Left renal pelvis (tissue), 4 donors: ENCODE results near the gene FRYL. TPM values are rescaled to one million over a fixed set of nuclear protein-coding genes. Genes with fewer than 3 reads are reported as not detected.
"Not testable (repeated sequence)": the region's sequence is repeated elsewhere in the genome, so short reads cannot be mapped to it uniquely, and the experiment has no call there.

Source experiments
- DNase-seq, 4 donors: peaks; one replicate each; pipeline ENCODE4 v3.0.0-alpha.2; 2013; ENCODE audit warnings: low read depth in 4 of 4, low spot score in 3 of 4
- polyA plus RNA-seq, 4 donors: library from polyadenylated mRNA; unstranded; fragments of 120-200 nt; gene quantifications; one replicate each; pipeline ENCODE4 v1.2.1, GENCODE V29; 2013; ENCODE audit not compliant: insufficient read length in 4 of 4

Gene FRYL
- polyA plus RNA-seq, 4 donors: 47.9 to 60.7 (median 49.9) TPM

DNA sequence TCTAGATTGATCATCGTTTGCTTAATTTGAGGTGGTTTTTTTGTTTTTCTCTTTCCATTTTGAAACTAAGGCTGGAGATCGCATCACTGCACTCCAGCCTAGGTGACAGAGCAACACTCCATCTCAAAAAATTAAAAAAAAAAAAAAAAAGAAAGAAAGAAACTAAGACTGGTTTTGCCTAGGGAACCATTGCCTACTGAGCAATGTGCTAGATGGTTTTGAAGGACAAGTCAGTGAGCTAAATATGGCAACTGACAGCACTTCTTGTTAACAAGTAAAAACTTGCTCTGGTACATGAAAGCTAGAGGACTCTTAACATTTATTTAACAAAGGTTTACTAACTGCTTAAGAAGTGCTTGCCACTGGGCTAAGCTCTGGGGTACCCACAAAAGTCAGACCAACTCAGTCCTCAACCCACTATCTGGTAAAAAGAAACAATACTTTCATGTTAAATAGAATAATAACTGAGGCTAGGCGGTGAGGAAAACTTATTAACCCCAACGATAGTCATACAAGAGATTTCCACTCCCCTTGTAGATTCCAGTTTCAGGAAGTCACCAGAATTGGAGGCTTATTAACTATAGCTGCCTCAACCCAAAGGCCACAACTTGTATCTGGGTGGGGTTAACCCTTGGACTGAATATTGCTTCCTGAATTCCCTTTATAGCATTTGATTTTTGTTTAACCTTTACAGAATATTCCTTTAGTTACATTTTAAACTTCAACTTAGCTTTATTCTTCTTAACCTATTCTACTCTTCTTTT is 111.6 kb downstream of the FRYL start:
- no peak for DNase-seq

DNA sequence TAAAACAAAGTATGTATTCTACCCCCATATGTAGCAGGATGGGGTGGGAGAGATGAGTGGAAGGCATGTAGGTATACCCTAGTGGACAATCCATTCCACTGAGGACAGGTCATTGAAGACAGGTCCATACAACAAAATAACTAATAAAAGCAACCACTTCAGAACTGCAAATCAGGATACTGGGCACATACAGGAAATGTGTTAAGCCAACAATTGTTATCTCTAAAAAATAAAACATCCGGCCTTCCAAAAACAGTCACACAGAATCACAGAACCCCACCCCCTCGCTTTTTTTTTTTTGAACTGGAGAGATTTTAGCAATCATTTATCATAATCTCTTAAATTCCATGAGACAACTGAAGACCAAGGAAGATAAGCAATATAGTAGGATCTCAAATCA is 112.9 kb downstream of the FRYL start:
- no peak for DNase-seq

GRCh38 chr4:48665555-48666186 is 114.4 kb downstream of the FRYL start:
- DNase-seq: no peak

GRCh38 chr4:48664938-48665337 is 115.1 kb downstream of the FRYL start:
- no peak for DNase-seq

GRCh38 chr4:48661391-48661790 is 118.7 kb downstream of the FRYL start:
- no peak for DNase-seq

DNA sequence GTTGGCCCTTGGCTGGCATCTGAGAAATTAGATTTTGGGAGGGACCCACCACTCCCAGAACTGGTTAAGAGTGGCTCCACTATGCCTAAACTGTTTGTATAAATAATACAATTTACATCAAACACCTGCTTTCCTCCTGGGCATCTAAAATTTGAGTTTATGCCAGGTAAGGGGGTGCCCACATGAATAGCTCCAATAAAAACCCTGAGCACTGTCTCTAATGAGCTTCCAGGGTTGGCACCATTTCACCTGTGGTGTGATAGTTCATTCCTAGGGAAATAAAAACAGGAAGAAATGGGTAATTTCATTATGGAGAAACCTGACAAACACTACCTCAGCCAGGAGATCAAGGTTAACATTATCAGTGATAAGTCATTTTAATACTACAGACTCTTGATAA is 119.7 kb downstream of the FRYL start:
- no peak for DNase-seq

DNA sequence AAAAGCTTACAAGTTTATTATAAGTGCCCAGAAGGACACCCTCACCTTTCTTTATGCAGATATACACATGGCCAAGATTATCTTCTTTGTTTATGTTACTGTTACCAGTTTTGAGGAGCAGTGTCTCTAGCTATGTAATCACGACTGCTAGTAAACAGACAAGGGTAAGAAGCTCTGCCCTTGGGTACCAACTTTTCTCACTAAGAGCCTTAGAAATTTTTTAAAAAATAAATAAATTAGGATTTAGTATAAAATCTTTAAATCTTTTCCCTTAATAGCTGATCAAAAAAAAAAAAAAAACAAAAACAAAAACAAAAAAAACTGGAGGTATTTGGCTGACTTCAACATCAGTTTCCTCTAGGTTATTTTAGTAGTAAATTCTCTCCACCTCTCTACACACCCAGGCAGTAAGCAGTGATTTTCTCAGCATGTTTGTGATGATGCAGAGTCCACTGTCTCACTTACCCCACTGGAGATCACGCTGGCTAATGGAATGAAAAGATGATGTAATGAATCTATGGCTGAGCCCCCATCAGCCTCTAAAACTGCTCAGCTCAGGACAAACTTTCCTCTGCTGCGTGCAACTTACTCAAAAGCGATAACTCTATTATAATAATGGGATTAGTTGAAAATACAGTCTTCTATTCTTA is 125.9 kb downstream of the FRYL start:
- no peak for DNase-seq

DNA sequence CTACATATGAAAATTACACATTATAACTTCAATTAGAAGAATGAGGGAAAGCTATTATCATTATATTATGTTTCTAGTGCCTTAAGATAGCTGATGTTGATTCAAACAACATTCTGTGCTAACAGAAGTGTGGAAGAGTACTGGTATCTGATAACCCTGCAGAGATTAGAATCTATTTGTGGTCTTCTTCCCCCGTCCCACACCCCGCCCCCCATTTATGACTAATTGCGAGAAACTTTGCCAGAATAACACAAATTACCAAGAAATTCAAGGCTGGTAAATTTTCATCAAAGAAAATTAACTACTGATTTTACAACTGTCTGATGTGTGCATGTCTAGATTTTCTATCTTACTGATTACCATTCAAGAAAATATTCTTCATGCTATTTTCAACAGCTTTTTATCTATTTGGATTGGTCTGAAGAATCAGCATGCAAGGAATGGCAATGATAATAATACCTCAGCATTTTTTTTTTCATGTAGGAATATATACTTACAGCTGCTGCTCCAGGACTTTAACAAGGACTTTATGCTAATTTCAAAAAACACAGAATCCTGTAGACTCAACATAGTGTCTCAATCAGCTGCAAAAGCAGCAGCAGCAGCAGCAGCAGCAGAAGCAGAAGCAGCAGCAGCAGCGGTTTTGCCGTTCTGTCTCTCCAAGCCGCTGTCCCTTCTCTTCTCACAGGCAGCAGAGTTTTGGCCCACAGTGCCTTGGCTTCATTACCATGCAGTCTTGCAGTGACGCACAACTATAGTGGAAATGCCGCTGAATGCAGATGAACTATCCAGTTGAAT is 126.7 kb downstream of the FRYL start:
- DNase-seq: no peak

- DNase-seq: no peak
Observed at GRCh38 chr4:48651914-48652313, 128.2 kb downstream of the FRYL start.

GRCh38 chr4:48649505-48649904 is 130.6 kb downstream of the FRYL start:
- DNase-seq: no peak

- DNase-seq: no peak
Observed at GRCh38 chr4:48645225-48645794, 134.8 kb downstream of the FRYL start.

GRCh38 chr4:48642421-48643374 is 137.4 kb downstream of the FRYL start:
- no peak for DNase-seq

DNA sequence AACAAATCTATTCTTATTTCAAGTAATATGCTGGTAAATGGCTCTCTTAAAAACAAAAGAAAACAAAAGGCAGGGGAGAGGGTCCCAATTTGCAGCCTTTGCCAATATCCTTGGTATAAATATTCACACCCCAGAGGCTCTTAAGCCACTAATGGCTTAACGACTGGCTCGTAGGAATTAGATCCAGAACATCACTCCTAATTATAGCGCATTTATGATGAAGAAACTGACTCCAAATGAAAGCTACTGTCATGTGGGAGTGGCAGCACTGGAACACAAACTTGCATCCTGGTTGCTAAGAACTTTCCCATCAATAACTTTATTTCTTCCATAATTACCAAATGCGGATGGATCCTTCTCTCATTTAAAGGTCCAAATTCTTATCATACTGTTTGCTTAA is 138.7 kb downstream of the FRYL start:
- no peak for DNase-seq

DNA sequence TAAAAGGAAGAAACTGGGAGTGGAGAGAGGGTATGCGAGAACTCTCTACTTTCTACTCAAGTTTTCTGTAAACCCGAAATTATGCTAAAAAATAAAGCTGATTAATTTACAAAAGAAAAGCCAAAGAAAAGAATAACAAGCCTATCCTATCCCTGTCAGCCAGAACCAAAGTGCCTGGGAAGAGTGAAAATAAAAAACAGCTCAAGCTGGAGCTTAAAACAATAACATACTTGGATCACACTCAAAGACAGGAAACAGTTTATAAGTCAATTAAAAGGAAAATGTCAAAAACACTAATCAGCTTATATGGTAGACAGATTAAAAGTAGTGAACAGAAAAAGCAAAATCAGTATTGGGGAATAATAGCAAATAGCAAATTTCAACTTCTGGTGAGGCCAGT is 139.4 kb downstream of the FRYL start:
- no peak for DNase-seq

DNA sequence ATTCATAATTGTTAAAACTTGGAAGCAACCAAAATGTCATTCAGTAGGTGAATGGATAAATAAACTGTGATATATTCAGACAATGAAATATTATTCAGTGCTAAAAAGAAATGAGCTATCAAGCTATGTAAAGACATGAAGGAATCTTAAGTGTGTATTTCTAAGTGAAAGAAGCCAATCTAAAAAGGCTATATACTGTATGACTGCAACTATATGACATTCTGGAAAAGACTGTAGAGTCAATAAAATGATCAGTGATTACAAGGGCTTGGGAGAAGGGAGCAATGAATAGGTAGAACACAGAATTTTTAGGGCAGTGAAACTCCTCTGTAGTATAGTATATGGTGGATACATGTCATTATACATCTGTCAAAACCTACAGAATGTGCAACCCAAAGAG is 139.9 kb downstream of the FRYL start:
- no peak for DNase-seq

DNA sequence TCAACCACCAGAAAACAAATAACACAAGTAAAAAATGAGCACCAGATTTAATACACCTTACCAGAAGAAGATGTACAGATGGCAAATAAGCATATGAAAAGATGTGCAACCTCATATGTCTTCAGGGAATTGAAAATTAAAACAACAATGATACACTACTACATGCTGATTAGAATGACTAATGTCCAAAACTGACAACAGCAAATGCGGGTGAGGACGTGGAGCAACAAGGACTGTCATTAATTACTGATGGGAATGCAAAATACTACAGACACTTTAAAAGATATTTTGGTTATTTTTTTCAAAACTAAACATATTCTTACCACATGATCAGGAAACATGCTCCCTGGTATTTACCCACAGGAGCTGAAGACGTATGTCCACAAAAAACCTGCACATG is 140.3 kb downstream of the FRYL start:
- DNase-seq: no peak

- not testable (repeated sequence) for DNase-seq
Observed at GRCh38 chr4:48638586-48638985, 141.5 kb downstream of the FRYL start.

DNA sequence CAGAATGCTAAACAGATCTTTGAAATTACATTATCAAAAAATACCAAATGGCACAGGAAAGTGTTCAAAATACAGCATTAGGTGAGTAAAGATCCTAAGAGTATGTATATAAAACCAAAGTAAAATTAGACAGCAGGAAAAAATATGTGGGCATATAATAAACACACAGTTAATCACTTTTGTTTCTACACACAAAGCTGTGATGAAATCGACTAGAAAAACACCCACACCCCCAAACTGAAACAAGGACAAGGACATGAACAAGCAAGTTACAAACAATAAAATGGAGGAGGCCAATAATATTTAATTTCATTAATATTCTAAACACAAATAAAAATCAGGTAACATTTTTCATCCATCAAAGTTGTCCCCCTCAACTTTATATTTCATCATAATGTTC is 143.2 kb downstream of the FRYL start:
- DNase-seq: no peak

GRCh38 chr4:48635980-48636379 is 144.1 kb downstream of the FRYL start:
- no peak for DNase-seq

GRCh38 chr4:48635310-48635709 is 144.8 kb downstream of the FRYL start:
- no peak for DNase-seq
